ENCODE results near the gene EDNRB.
"Not testable (repeated sequence)": the region's sequence is repeated elsewhere in the genome, so short reads cannot be mapped to it uniquely, and the experiment has no call there.

The EDNRB gene

DNA sequence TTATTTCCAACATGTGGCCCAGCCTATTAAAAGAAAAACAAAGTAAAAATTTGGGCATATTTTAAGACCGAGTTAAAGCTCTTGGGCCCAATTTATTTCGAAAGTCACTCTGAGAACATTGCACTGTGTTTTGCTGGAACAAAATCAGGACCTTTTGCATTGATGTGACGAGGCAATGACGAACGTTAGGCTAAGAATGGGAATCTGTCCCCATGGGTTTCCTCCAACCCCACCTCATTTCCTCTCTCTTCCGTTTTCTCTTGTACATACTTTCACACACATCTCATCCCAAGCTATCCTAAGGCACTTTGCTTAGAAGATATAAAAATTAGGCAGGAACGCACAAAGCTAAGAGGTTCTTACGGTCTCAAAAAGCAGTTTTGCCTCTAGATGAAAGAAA, 22.1 kb downstream of the EDNRB start:
- DNase-seq (ENCODE audit: low read depth in 2 of 2): no peak

GRCh38 chr13:77894743-77895142, 23.9 kb downstream of the EDNRB start:
- no peak for DNase-seq (ENCODE audit: low read depth in 2 of 2)

DNA sequence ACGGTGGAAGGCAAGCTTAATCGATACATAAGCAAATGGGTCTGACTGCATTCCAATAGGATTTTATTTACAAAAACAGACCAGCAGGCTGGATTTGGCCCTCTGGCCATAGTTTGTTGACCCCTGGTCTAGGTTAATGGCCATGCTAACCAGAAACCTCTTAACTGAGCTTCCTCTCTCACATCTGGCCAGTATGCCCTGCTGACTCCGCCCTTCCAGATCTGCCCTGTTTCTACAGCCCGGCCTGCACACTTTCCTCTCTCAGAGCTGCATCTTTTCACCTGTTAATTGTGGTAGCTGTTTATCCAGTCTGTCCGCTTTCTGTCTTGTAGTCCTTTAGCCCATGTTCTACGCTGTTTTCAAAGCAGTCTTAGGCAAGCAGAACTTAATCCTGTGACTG, 25.6 kb downstream of the EDNRB start:
- no peak for DNase-seq (ENCODE audit: low read depth in 2 of 2)

- DNase-seq (ENCODE audit: low read depth in 2 of 2): no peak
These were observed 26.1 kb downstream of the EDNRB start for GRCh38 chr13:77892491-77892890.

- DNase-seq (ENCODE audit: low read depth in 2 of 2): no peak
These were observed 27.1 kb downstream of the EDNRB start for GRCh38 chr13:77891486-77891885.

- DNase-seq (ENCODE audit: low read depth in 2 of 2): no peak
These were observed 27.6 kb downstream of the EDNRB start for GRCh38 chr13:77891041-77891440.

GRCh38 chr13:77883328-77883727, 35.3 kb downstream of the EDNRB start:
- no peak for DNase-seq (ENCODE audit: low read depth in 2 of 2)

DNA sequence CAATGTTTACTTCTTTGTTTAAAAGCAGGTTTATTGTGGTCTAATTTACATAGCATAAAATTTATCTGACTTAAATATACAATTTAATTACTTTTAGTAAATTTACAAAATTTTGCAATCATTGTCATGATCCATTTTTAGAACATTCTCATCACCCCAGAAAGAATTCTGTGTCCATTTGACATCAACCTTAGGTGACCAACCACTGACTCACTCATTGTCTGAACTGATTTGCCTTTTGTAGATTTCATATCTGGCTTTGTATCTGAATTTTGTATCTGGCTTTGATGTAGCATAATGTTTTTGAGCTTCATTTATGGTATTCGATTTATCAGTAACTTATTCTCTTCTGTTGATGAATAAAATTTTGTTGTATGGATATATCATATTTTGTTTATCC, 40.4 kb downstream of the EDNRB start:
- no peak for DNase-seq (ENCODE audit: low read depth in 2 of 2)

DNA sequence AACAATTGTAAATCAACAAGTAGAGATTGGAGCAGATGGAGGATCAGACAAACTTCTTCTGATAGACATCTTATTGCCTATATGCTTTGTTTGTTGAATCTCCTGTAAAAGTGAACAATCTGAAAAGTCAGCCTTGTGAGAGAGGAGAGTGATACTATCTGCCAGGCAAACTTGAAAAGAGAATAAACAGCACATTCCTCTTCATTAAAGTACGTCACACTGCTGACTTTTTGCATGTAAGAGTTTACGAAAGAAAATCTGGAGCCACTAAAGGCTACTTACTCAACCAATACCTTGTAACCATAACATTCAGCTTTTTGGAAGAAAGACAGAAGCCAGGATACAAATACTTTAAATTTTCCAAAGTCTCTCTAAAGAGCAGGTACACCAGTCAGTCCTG, 42.5 kb downstream of the EDNRB start:
- DNase-seq (ENCODE audit: low read depth in 2 of 2): no peak

- DNase-seq (ENCODE audit: low read depth in 2 of 2): no peak
These were observed 44.2 kb downstream of the EDNRB start for GRCh38 chr13:77874406-77874805.

- DNase-seq (ENCODE audit: low read depth in 2 of 2): no peak
These were observed 45.6 kb downstream of the EDNRB start for GRCh38 chr13:77872995-77873394.

DNA sequence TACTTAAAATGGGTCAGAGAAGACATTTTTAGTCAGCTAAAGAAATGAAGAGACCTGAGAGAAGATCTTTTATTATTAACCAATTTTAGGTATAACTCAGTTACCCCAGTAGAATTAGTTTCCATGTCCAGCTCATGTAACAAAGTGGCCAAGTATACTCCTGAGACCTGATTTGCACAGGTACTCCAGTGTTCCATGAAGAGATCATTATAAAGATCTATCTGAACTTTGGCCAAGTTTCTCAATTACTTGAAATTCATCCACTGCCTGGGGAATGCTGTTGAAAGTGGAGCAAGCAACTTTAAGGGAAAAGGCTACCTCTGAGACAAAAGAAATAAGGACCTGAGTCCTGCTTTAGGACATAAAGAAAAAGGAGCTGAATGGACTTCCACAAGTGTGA, 47.0 kb downstream of the EDNRB start:
- no peak for DNase-seq (ENCODE audit: low read depth in 2 of 2)

DNA sequence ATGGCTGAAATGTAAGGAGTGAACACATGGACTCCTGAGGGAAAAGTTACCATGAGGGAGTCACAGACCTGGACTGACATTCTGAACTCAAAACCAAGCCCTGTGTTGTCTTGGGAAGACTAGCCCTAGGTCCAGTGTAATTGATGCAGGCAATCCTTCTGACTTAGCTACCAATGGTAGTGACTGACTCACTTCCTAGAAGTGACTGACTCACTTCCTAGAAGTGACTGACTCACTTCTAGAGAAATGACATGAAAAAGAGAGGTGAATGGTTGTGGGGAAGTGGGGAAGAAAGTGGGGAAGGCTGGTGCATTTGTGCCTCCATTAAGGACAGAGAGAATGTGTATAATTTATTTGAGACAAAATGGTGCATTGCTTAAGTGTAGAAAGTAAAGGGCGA, 49.9 kb downstream of the EDNRB start:
- no peak for DNase-seq (ENCODE audit: low read depth in 2 of 2)

GRCh38 chr13:77866971-77867370, 51.7 kb downstream of the EDNRB start:
- DNase-seq (ENCODE audit: low read depth in 2 of 2): no peak

GRCh38 chr13:77865622-77866021, 53.0 kb downstream of the EDNRB start:
- no peak for DNase-seq (ENCODE audit: low read depth in 2 of 2)

GRCh38 chr13:77863144-77863543, 55.5 kb downstream of the EDNRB start:
- no peak for DNase-seq (ENCODE audit: low read depth in 2 of 2)

GRCh38 chr13:77861741-77862140, 56.9 kb downstream of the EDNRB start:
- no peak for DNase-seq (ENCODE audit: low read depth in 2 of 2)

DNA sequence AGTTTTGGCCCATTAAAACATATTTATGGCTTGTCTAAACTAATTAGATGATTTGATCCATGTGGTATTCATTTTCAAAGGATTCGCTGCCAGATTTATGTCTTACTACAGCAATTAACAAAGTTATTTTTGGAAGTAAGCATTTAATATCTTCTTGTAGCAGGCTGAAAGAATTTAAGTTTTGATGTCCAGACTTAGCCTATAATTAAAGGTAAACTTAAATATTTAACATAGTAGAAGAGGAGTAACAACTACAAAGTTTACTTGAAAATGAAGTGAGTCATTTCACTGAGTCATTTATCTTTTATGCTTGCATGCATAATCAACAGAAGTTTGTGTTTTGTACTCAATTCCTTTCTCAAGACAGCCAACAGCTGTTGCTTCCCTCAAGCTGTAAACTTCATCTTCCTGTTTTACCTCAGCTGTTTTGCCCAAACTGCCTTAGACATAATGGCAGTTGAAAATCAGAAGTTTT, 58.1 kb downstream of the EDNRB start:
- DNase-seq (ENCODE audit: low read depth in 2 of 2): no peak

DNA sequence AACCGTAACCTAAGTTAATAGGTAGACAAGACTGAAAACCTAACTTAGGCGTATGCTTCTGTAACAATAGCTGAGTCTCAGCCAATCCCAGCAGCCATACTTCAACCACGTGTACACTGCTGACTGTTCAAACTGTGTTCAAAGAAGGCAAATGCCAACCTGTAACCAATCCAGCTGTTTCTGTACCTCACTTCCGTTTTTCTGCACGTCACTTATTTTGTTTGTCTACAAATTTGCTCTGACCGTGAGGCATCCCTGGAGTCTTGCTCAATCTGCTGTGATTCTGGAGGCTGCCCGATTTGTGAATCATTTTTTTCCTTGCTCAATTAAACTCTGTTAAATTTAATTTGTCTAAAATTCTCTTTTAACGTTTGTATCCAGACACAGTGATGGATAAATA, 59.2 kb downstream of the EDNRB start:
- DNase-seq (ENCODE audit: low read depth in 2 of 2): no peak

- no peak for DNase-seq (ENCODE audit: low read depth in 2 of 2)
These were observed 61.0 kb downstream of the EDNRB start for GRCh38 chr13:77857531-77858209.

- no peak for DNase-seq (ENCODE audit: low read depth in 2 of 2)
These were observed 64.9 kb downstream of the EDNRB start for GRCh38 chr13:77853703-77854102.

- DNase-seq (ENCODE audit: low read depth in 2 of 2): not testable (repeated sequence)
These were observed 70.6 kb downstream of the EDNRB start for GRCh38 chr13:77848050-77848449.

DNA sequence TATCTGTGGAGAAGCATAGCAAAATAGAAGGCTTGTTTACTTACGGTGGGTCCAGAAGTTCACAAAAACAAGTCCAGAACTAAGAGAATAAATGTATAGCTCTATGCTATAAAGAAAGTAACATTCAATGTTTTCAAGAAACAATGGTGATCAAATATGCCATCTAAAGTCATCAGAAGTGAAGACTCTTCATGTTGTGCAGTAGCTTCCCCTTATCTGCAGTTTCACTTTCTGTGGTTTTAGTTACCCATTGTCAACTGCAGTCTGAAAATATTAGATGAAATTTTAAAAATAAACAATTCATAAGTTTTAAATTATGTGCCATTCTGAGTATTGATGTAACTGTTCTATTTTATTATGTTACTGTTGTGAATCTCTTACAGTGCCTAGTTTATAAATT, 72.5 kb downstream of the EDNRB start:
- DNase-seq (ENCODE audit: low read depth in 2 of 2): no peak

Data from stimulated activated CD4-positive, alpha-beta T cell treated with anti-CD3 and anti-CD28 coated beads, Interleukin-4, amount 100 ng/mL, for 48 hours (primary cell).